Endothelial cell of umbilical vein (primary cell): ENCODE data around the gene PRH1. TPM values are rescaled to one million over a fixed set of nuclear protein-coding genes. Genes with fewer than 3 reads are reported as not detected.

ENCODE experiments used
- BruUV-seq: library from RNA; stranded (reverse); fragments of 400-500 nt; replicated peaks from 2 replicates; lab custom pipeline; 2021; lab: Mats Ljungman, UMichigan
- CTCF ChIA-PET: fragments of 300-600, 350-600 bp; sonication (Branson Sonifier 250); formaldehyde crosslinking; loops from one replicate; lab custom pipeline; 2021; ENCODE audit warnings: antibody characterized with exemption, inconsistent platforms; lab: Charles Lee
- POLR2A ChIA-PET: fragments of 300-600, 350-600 bp; sonication (Branson Sonifier 250); formaldehyde crosslinking; loops from one replicate; lab custom pipeline; 2021; ENCODE audit warnings: antibody characterized with exemption, inconsistent platforms; lab: Charles Lee
- DNase-seq: peaks from one replicate; pipeline ENCODE4 v3.0.0-alpha.2; 2011; ENCODE audit warnings: low read depth, low spot score
- FAIRE-seq: peaks from 2 replicates; lab custom pipeline; 2011; peaks lifted over from hg19 to GRCh38; lab: Jason Lieb, UNC
- H2AFZ ChIP-seq: 2 replicates; pipeline ENCODE4 v1.6.0; 2012; ENCODE audit warnings: low read depth, low read length, control low read depth, inconsistent platforms
- H3K27ac ChIP-seq: 2 replicates; pipeline ENCODE4 v1.5.1; 2011; ENCODE audit warnings: low read depth, mild to moderate bottlenecking, control low read depth, low read length, moderate library complexity; ENCODE audit not compliant: insufficient read depth
- H3K27me3 ChIP-seq, 2 experiments: 2 replicates each; pipeline versions ENCODE4 v1.6.0 to v1.6.1; 2011; ENCODE audit warnings: low read length in 2 of 2, mixed read lengths in 1 of 2; ENCODE audit not compliant: control insufficient read depth in 2 of 2, insufficient read depth in 2 of 2
- H3K36me3 ChIP-seq, 2 experiments: 2 replicates in 1 of 2; 3 replicates in 1 of 2; pipeline ENCODE4 v1.5.1; 2011; ENCODE audit warnings: low read length in 2 of 2, mild to moderate bottlenecking in 1 of 2, moderate library complexity in 1 of 2; ENCODE audit not compliant: control insufficient read depth in 2 of 2, insufficient read depth in 2 of 2; ENCODE audit errors: extremely low read depth in 1 of 2
- H3K4me1 ChIP-seq: 3 replicates; pipeline ENCODE4 v1.5.1; 2011; ENCODE audit warnings: mild to moderate bottlenecking, low read length; ENCODE audit not compliant: control insufficient read depth, insufficient read depth; ENCODE audit errors: extremely low read depth
- H3K4me2 ChIP-seq: 2 replicates; pipeline ENCODE4 v1.6.1; 2011; ENCODE audit warnings: low read length, control low read depth, mixed read lengths; ENCODE audit not compliant: insufficient read depth
- H3K4me3 ChIP-seq, 3 experiments: fragments of 200-600 bp in 1 of 3; sonication (generic), shearing (Covaris generic) in 1 of 3; replicated peaks in 1 of 3; 2 replicates each; pipeline ENCODE4 v1.5.1; 2011 to 2016; ENCODE audit warnings: control low read depth in 3 of 3, low read length in 3 of 3, mild to moderate bottlenecking in 2 of 3, inconsistent platforms in 1 of 3, low read depth in 1 of 3, moderate library complexity in 1 of 3; ENCODE audit not compliant: insufficient read depth in 1 of 3
- H3K79me2 ChIP-seq: 2 replicates; pipeline ENCODE4 v1.6.0; 2012; ENCODE audit warnings: low read length, inconsistent platforms; ENCODE audit not compliant: control insufficient read depth, insufficient read depth
- H3K9ac ChIP-seq: replicated peaks from 2 replicates; pipeline ENCODE3; 2011; ENCODE audit warnings: low read length, control low read depth; ENCODE audit not compliant: insufficient read depth; ENCODE audit errors: extremely low read depth
- H3K9me1 ChIP-seq: replicated peaks from 3 replicates; pipeline ENCODE4 v1.6.0; 2011; ENCODE audit warnings: mild to moderate bottlenecking, low read length; ENCODE audit not compliant: control insufficient read depth, insufficient read depth; ENCODE audit errors: extremely low read depth
- H3K9me3 ChIP-seq: replicated peaks from 2 replicates; pipeline ENCODE4 v1.5.1; 2012; ENCODE audit warnings: low read length, inconsistent platforms; ENCODE audit not compliant: control insufficient read depth, insufficient read depth
- H4K20me1 ChIP-seq: replicated peaks from 2 replicates; pipeline ENCODE3; 2011; ENCODE audit warnings: mild to moderate bottlenecking, low read length; ENCODE audit not compliant: control insufficient read depth, insufficient read depth; ENCODE audit errors: extremely low read depth
- EZH2 ChIP-seq: IDR thresholded peaks from 2 replicates; pipeline ENCODE4 v1.6.1; 2012; ENCODE audit warnings: borderline replicate concordance, low read depth, mild to moderate bottlenecking, moderate library complexity, low read length, inconsistent platforms; ENCODE audit not compliant: severe bottlenecking
- FOS ChIP-seq: IDR thresholded peaks from 2 replicates; pipeline ENCODE4 v1.6.1; 2011; ENCODE audit warnings: mild to moderate bottlenecking, low read length, moderate library complexity, borderline replicate concordance; ENCODE audit not compliant: insufficient read depth
- GATA2 ChIP-seq: IDR thresholded peaks from 2 replicates; pipeline ENCODE4 v1.7.0; 2011; ENCODE audit warnings: low read depth, mild to moderate bottlenecking, moderate library complexity, mixed read lengths, low read length; ENCODE audit not compliant: insufficient read length, insufficient read depth
- JUN ChIP-seq: IDR thresholded peaks from 2 replicates; pipeline ENCODE4 v1.6.1; 2011; ENCODE audit warnings: borderline replicate concordance, low read depth; ENCODE audit not compliant: insufficient read length, insufficient read depth
- MYC ChIP-seq: IDR thresholded peaks from one replicate; pipeline ENCODE4 v1.6.1; 2011; ENCODE audit warnings: mild to moderate bottlenecking, low read depth, low read length
- POLR2A ChIP-seq: IDR thresholded peaks from 2 replicates; pipeline ENCODE4 v1.6.1; 2012; ENCODE audit warnings: low read depth, mild to moderate bottlenecking, control low read depth, low read length
- POLR2AphosphoS5 ChIP-seq: IDR thresholded peaks from 2 replicates; pipeline ENCODE4 v1.6.1; 2012; ENCODE audit warnings: low read depth, mild to moderate bottlenecking, control low read depth, low read length, moderate library complexity; ENCODE audit not compliant: insufficient read depth
- dilution Hi-C: fragments of 300-500 bp; cut with MboI; formaldehyde crosslinking; loops from one replicate; pipeline ENCODE4 v1.15.0; 2019; ENCODE audit warnings: low sequenced_read_pairs; ENCODE audit not compliant: extremely low pct_ligation_motif_present
- intact Hi-C: fragments of 100-400 bp; cut with micrococcal nuclease; formaldehyde crosslinking; loops from one replicate; pipeline ENCODE4 v1.10.0; 2022
- polyA plus RNA-seq, 4 experiments: library from polyadenylated mRNA; depleted of rRNA in 3 of 4; stranded (reverse) in 3 of 4; unstranded in 1 of 4; fragments of >200 nt; gene quantifications; 2 replicates each; pipeline versions ENCODE4 v1.2.1 to v1.2.3, GENCODE V29; 2011 to 2012; ENCODE audit warnings: missing spikeins in 1 of 4
- total RNA-seq: library from RNA; stranded (reverse); gene quantifications from 2 replicates; pipeline ENCODE4 v1.2.3, GENCODE V29; 2021
- TF ChIP-seq, protein P1 (sequence below), 2 donors: IDR thresholded peaks; 1 replicate in 1 of 2; 2 replicates in 1 of 2; pipeline ENCODE4 v1.5.1; 2011; ENCODE audit warnings: low read length in 2 of 2, mild to moderate bottlenecking in 2 of 2, moderate library complexity in 2 of 2, control low read depth in 1 of 2, inconsistent platforms in 1 of 2, low read depth in 1 of 2; ENCODE audit not compliant: insufficient read depth in 1 of 2; ENCODE audit errors: extremely low read depth in 1 of 2
- TF ChIP-seq, protein P2 (sequence below): IDR thresholded peaks from 2 replicates; pipeline ENCODE4 v1.6.1; 2011; ENCODE audit not compliant: insufficient read depth, insufficient read length

Gene PRH1
- total and polyA plus RNA-seq, 2 donors (not counting 3 experiments of a cell fraction or from before 2014, with no cell fraction given) = 2.3 to 16.2 TPM

DNA sequence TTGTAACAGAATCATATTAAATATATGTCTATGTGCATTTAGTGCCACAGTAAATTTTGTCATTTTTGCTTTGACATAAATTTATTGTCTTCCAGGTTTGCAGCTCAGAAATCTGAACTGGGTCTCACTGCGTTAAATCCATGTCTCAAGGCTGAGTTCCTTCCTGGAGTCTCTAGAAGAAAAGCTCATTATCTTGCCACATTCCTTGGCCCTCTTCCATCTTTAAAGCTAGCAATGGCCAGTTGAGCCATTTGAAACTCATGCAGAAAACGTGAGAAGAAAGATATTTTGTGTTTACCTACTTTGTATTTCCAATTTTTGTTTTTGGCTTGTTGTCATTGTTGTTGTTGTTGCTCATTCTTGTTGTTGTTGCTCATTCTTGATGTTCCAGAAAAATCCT lies 10.7 kb downstream of the PRH1 start:
- H3K9me1 ChIP-seq = no peaks in the 10 kb centered on the region
- no peaks in the 10 kb centered on the region for H3K27me3 ChIP-seq
- no peak overlapping the region for H3K9ac ChIP-seq
- TF ChIP-seq POLR2AphosphoS5 = no peak
- H2AFZ ChIP-seq = no peak overlapping the region
- dilution Hi-C loops = no loop called here
- H3K27ac ChIP-seq = no peak overlapping the region
- no peak overlapping the region for H3K4me3 ChIP-seq
- CTCF ChIA-PET = interaction anchor here (1.1 to 1.5 kb wide), 4 partner anchors 13 to 326 kb away, joined by 3 to 5 read pairs (median 4); no protein-coding TSS in a partner anchor
- DNase-seq = peak; percentile 42
- POLR2A ChIA-PET = interaction anchor here (1.1 kb wide), 1 partner anchor 11 kb away, joined by 3 read pairs; no protein-coding TSS in a partner anchor
- peaks cover 0 to 3% of the 10 kb centered on the region in 2 experiments for H3K36me3 ChIP-seq
- no TSS peak for BruUV-seq
- H3K4me1 ChIP-seq = no peaks in the 10 kb centered on the region
- H3K79me2 ChIP-seq = no peaks in the 10 kb centered on the region
- no peaks in the 10 kb centered on the region for H3K9me3 ChIP-seq
- H3K4me2 ChIP-seq = no peak overlapping the region
- intact Hi-C loops = no loop called here
- FAIRE-seq = no peak
- H4K20me1 ChIP-seq = no peaks in the 10 kb centered on the region

DNA sequence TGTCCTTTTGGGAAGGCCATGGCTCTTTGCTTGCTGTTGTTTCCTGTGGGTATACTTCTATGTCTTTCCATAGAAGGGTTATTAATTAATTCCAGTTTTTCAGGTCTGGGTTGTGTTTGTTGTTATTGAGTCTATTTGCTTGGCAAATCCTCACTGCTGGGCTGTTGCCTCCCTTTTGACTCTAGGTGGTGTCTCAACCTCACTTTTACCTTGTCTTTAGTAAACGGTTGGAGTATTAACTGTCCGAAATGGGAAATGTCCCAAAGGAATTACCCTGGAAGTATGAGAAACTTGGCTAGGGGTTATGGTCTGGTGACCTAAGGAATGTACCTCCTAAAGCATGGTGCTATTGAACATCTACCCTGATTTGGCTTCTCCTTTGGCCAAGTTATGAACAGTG lies 16.7 kb downstream of the PRH1 start:
- DNase-seq (no peak), FAIRE-seq (no peak)
- Histone ChIP-seq H3K9me1 (no peaks in the 10 kb centered on the region), H3K9ac (no peak overlapping the region), H3K79me2 (no peaks in the 10 kb centered on the region), H3K4me1 (no peaks in the 10 kb centered on the region), H3K36me3 (no peaks in the 10 kb centered on the region), H3K4me2 (no peak overlapping the region), H3K27ac (no peak overlapping the region), H3K4me3 (no peak overlapping the region), H4K20me1 (no peaks in the 10 kb centered on the region), H3K9me3 (no peaks in the 10 kb centered on the region), H2AFZ (no peak overlapping the region), H3K27me3 (no peaks in the 10 kb centered on the region)
- no TSS peak for BruUV-seq
- ChIA-PET CTCF (interaction anchor here (1.3 to 1.6 kb wide), 2 partner anchors 10 to 332 kb away, joined by 3 to 5 read pairs; no protein-coding TSS in a partner anchor), POLR2A (no interaction called here)
- dilution Hi-C loops = no loop called here
- intact Hi-C loops = no loop called here
- TF ChIP-seq, protein P1, sequence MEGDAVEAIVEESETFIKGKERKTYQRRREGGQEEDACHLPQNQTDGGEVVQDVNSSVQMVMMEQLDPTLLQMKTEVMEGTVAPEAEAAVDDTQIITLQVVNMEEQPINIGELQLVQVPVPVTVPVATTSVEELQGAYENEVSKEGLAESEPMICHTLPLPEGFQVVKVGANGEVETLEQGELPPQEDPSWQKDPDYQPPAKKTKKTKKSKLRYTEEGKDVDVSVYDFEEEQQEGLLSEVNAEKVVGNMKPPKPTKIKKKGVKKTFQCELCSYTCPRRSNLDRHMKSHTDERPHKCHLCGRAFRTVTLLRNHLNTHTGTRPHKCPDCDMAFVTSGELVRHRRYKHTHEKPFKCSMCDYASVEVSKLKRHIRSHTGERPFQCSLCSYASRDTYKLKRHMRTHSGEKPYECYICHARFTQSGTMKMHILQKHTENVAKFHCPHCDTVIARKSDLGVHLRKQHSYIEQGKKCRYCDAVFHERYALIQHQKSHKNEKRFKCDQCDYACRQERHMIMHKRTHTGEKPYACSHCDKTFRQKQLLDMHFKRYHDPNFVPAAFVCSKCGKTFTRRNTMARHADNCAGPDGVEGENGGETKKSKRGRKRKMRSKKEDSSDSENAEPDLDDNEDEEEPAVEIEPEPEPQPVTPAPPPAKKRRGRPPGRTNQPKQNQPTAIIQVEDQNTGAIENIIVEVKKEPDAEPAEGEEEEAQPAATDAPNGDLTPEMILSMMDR (IDR thresholded peaks at IDR 0.05; ENCODE audit: extremely low read depth in 1 of 2, insufficient read depth in 1 of 2, low read depth in 1 of 2, low read length in 2 of 2) = no peak
- TF ChIP-seq, protein P2, sequence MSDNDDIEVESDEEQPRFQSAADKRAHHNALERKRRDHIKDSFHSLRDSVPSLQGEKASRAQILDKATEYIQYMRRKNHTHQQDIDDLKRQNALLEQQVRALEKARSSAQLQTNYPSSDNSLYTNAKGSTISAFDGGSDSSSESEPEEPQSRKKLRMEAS = no peak
- TF ChIP-seq MYC (no peak), EZH2 (no peak), POLR2AphosphoS5 (no peak), POLR2A (no peak), GATA2 (no peak), JUN (no peak), FOS (no peak)
